BLaER1 treated with 17β-estradiol and CSF1 and Interleukin-3, amounts not matched to agents 10 nM and 100 nM (cell line): ENCODE measurements around the gene RCOR1.
"Not testable (repeated sequence)": the region's sequence is repeated elsewhere in the genome, so short reads cannot be mapped to it uniquely, and the experiment has no call there.

ENCODE experiments used
- H3K27ac ChIP-seq, 11 experiments: shearing (Covaris generic); formaldehyde crosslinking; 2 replicates each; pipeline ENCODE4 v1.8.1; 2022
- H3K27me3 ChIP-seq, 11 experiments: shearing (Covaris generic); formaldehyde crosslinking; 2 replicates each; pipeline ENCODE4 v1.8.1; 2022
- H3K36me3 ChIP-seq, 11 experiments: shearing (Covaris generic); formaldehyde crosslinking; 2 replicates each; pipeline ENCODE4 v1.8.1; 2022
- H3K4me1 ChIP-seq, 10 experiments: shearing (Covaris generic); formaldehyde crosslinking; 2 replicates each; pipeline ENCODE4 v1.8.1; 2022
- H3K4me2 ChIP-seq, 11 experiments: shearing (Covaris generic); formaldehyde crosslinking; 2 replicates each; pipeline ENCODE4 v1.8.1; 2022
- H3K4me3 ChIP-seq, 10 experiments: shearing (Covaris generic); formaldehyde crosslinking; 2 replicates each; pipeline ENCODE4 v1.8.1; 2022
- H3K9ac ChIP-seq, 11 experiments: shearing (Covaris generic); formaldehyde crosslinking; 2 replicates each; pipeline ENCODE4 v1.8.1; 2022
- H3K9me3 ChIP-seq, 11 experiments: shearing (Covaris generic); formaldehyde crosslinking; replicated peaks in 1 of 11; 2 replicates each; pipeline ENCODE4 v1.8.1; 2022
- H4K20me1 ChIP-seq, 11 experiments: shearing (Covaris generic); formaldehyde crosslinking; 2 replicates each; pipeline ENCODE4 v1.8.1; 2022
- Cebpa-rat ChIP-seq, 11 experiments: shearing (Covaris generic); IDR thresholded peaks; 2 replicates each; pipeline ENCODE4 v1.8.1; 2022

Gene RCOR1

GRCh38 chr14:102591944-102592762, at the start of gene RCOR1:
TSS of gene RCOR1 (plus strand) at chr14:102592649. CDS start at chr14:102592887, 238 bp downstream.
- Histone ChIP-seq H3K4me3 (peak within 1 kb of the TSS; percentile 86 to 100 (median 98)), H4K20me1 (peaks cover 28 to 45% (median 40%) of the 10 kb centered on the region in 11 experiments; a peak in 21 of 22 replicates), H3K27ac (peak within 1 kb of the TSS; percentile 97 to 100 (median 99)), H3K4me1 (peaks cover 32 to 56% (median 48%) of the 10 kb centered on the region in 10 experiments), H3K36me3 (peaks cover 14 to 24% (median 22%) of the 10 kb centered on the region in 11 experiments), H3K4me2 (peak within 1 kb of the TSS; percentile 83 to 98 (median 93)), H3K9me3 (no peaks in the 10 kb centered on the region), H3K9ac (peak within 1 kb of the TSS; percentile 96 to 99 (median 98)), H3K27me3 (no peaks in the 10 kb centered on the region)
- TF ChIP-seq Cebpa-rat (IDR thresholded peaks at IDR 0.05) = no peak

- peak overlapping the region in 9 of 11 experiments; percentile 4 to 69 (median 45); a peak in 12 of 22 replicates for H3K27ac ChIP-seq
- peaks cover 17 to 32% (median 20%) of the 10 kb centered on the region in 11 experiments for H3K27me3 ChIP-seq
- no peaks in the 10 kb centered on the region for H4K20me1 ChIP-seq
- H3K9me3 ChIP-seq = no peaks in the 10 kb centered on the region; a peak in 1 of 22 replicates
- peaks cover 49 to 100% (median 96%) of the 10 kb centered on the region in 10 experiments for H3K4me1 ChIP-seq
- H3K4me3 ChIP-seq = peak overlapping the region in 8 of 10 experiments; percentile 31 to 58 (median 42); a peak in 13 of 20 replicates
- peak overlapping the region; percentile 62 to 86 (median 77) for H3K4me2 ChIP-seq
- H3K9ac ChIP-seq = peak overlapping the region; percentile 20 to 65 (median 54); a peak in 16 of 22 replicates
- no peaks in the 10 kb centered on the region for H3K36me3 ChIP-seq
- no peak for TF ChIP-seq Cebpa-rat (IDR thresholded peaks at IDR 0.05)
Observed at GRCh38 chr14:102544046-102544746, 48.3 kb upstream of the RCOR1 start.

- peak overlapping the region in 8 of 10 experiments; percentile 31 to 58 (median 42); a peak in 12 of 20 replicates for H3K4me3 ChIP-seq
- H3K4me2 ChIP-seq = peak overlapping the region; percentile 62 to 86 (median 77)
- TF ChIP-seq Cebpa-rat (IDR thresholded peaks at IDR 0.05) = no peak
- peaks cover 42 to 99% (median 93%) of the 10 kb centered on the region in 10 experiments for H3K4me1 ChIP-seq
- H3K27me3 ChIP-seq = peaks cover 17 to 32% (median 20%) of the 10 kb centered on the region in 11 experiments
- peak overlapping the region; percentile 20 to 65 (median 54); a peak in 19 of 22 replicates for H3K9ac ChIP-seq
- H3K27ac ChIP-seq = peak overlapping the region in 10 of 11 experiments; percentile 4 to 69 (median 44); a peak in 17 of 22 replicates
- H3K36me3 ChIP-seq = no peaks in the 10 kb centered on the region
- no peaks in the 10 kb centered on the region; a peak in 1 of 22 replicates for H3K9me3 ChIP-seq
- no peaks in the 10 kb centered on the region for H4K20me1 ChIP-seq
Observed at GRCh38 chr14:102544747-102545460, 47.5 kb upstream of the RCOR1 start.

DNA sequence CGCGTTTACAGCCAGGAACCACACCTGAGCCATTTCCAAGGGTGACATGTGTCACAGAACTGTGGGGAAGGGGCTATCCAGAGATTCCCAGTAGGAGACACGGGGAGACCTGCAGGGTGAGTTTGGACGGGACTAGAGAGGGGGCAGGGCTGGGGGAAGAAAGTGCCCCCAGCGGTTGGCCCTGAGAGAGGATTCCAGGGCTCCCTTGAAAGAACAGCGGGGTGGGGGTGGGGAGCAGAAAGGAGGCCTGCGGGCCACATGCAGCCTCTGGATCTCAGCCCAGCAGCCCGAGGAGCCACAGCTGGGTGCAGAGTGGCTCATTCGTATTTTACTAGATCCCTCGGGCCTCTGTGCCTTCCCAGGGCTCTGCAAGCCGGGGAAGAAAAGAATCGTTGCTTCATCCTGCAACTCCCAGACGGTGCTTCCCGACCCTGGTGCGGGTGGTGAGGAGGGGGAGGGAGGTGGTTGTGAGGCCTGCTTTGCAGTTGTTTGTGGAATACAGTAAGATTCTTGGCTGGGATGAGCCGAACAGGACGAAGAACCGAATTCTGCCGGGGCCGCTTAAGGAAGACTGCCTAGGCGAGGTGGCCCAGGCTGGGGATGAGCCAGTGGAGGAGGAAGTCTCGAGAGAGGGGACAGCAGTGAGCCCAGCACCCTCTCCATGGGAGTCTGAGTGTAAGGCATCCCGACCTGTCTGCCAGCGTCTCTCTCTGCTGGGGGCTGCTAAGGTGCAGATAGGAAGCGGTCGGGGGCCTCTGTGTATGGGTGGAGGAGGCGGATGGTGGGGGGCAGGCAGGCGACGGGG, 46.8 kb upstream of the RCOR1 start:
- H3K9ac ChIP-seq = peak overlapping the region in 9 of 11 experiments; percentile 1 to 65 (median 46); a peak in 12 of 22 replicates

DNA sequence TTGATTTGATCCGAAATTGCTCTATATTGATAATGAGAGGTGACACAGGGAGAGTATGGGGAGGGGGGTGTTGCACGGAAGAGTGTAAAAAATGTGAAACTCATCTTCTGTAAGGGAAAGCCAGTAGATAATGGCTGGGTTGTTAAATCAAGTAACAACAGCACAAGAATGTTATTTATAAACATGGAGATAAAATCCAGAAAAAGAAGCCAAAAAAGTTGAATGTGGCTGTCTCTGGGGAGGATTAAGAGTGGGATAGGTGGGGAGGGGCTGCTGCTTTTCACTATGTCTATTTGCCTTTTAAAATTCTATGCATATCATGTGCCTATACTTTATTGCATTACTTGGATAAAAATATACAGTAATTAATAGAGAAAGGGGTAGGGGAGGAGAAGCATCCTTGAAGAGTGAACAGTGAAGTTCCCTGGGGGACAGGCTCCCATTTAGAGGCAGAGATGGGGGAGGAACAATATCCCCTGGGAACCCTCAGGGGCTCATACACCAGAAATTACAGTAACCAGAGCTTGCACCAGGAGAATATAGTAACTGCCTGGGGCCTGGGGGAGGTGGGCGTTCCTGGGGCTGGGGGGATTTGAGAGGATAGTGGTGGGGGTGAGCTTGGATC, 43.7 kb upstream of the RCOR1 start:
- Histone ChIP-seq H3K36me3 (no peaks in the 10 kb centered on the region), H3K4me2 (peak overlapping the region in 6 of 11 experiments; percentile 62 to 86 (median 82); a peak in 11 of 22 replicates), H3K4me1 (peaks cover 58 to 99% (median 90%) of the 10 kb centered on the region in 10 experiments), H3K9ac (peak overlapping the region in 2 of 11 experiments; percentile 9 to 19; a peak in 2 of 22 replicates), H3K27me3 (peaks cover 17 to 23% (median 20%) of the 10 kb centered on the region in 11 experiments), H4K20me1 (no peaks in the 10 kb centered on the region), H3K9me3 (no peaks in the 10 kb centered on the region; a peak in 1 of 22 replicates), H3K4me3 (no peak overlapping the region), H3K27ac (peak overlapping the region in 2 of 11 experiments; percentile 62 to 69; a peak in 2 of 22 replicates)
- no peak for TF ChIP-seq Cebpa-rat (IDR thresholded peaks at IDR 0.05)

More for the DNA sequence above, 46.8 kb upstream of the RCOR1 start:
- TF ChIP-seq Cebpa-rat (IDR thresholded peaks at IDR 0.05) = 0 out of 22 replicates have a peak, but pooled peaks of 2 of the 11 experiments have one; percentile 21 to 34
- Histone ChIP-seq H3K9me3 (no peaks in the 10 kb centered on the region; a peak in 1 of 22 replicates), H3K27me3 (peaks cover 17 to 32% (median 20%) of the 10 kb centered on the region in 11 experiments), H3K27ac (peak overlapping the region in 7 of 11 experiments; percentile 13 to 69 (median 57); a peak in 11 of 22 replicates), H3K36me3 (no peaks in the 10 kb centered on the region), H3K4me1 (peaks cover 35 to 99% (median 93%) of the 10 kb centered on the region in 10 experiments), H4K20me1 (no peaks in the 10 kb centered on the region), H3K4me2 (peak overlapping the region; percentile 62 to 86 (median 77)), H3K4me3 (no peak overlapping the region; a peak in 2 of 20 replicates)

- H3K36me3 ChIP-seq, H4K20me1 ChIP-seq, H3K4me3 ChIP-seq, H3K9ac ChIP-seq, H3K27me3 ChIP-seq, H3K9me3 ChIP-seq: not testable (repeated sequence)
- Histone ChIP-seq H3K4me1 (peaks cover 46 to 97% (median 86%) of the 10 kb centered on the region in 10 experiments), H3K27ac (peak overlapping the region in 2 of 11 experiments; percentile 20 to 22; a peak in 2 of 22 replicates), H3K4me2 (peak overlapping the region in 8 of 11 experiments; percentile 10 to 52 (median 26); a peak in 12 of 22 replicates)
Observed at GRCh38 chr14:102550927-102551401, 41.5 kb upstream of the RCOR1 start.
